ENCODE measurements around the gene DEF6. TPM values are rescaled to one million over a fixed set of nuclear protein-coding genes. Genes with fewer than 3 reads are reported as not detected.

DEF6 gene
- total RNA-seq, 1 experiment from 2014 or later = 0.59 TPM

Other genes with a start within 250 kb of the DEF6 start
- not detected for gene TCP11, start 156.5 kb upstream of the DEF6 start, total RNA-seq (2021; ENCODE audit: unreplicated experiment)
- 1.6 TPM for gene SCUBE3, start 83.9 kb upstream of the DEF6 start, total RNA-seq (2021; ENCODE audit: unreplicated experiment)
- gene ZNF76, start 38.1 kb upstream of the DEF6 start, total RNA-seq (2021; ENCODE audit: unreplicated experiment) = 41.5 TPM
- gene PPARD, start 44.7 kb downstream of the DEF6 start, total RNA-seq (2021; ENCODE audit: unreplicated experiment) = 14.4 TPM
- 4.3 TPM for gene FANCE, start 154.5 kb downstream of the DEF6 start, total RNA-seq (2021; ENCODE audit: unreplicated experiment)
- 732 TPM for gene RPL10A, start 170.6 kb downstream of the DEF6 start, total RNA-seq (2021; ENCODE audit: unreplicated experiment)
- 10.7 TPM for gene TEAD3, start 199.3 kb downstream of the DEF6 start, total RNA-seq (2021; ENCODE audit: unreplicated experiment)
- not detected for gene TULP1, start 215.1 kb downstream of the DEF6 start, total RNA-seq (2021; ENCODE audit: unreplicated experiment)

All from Panc1 (cell line).